Measurements from ENCODE around the gene ANKRD11.

Gene ANKRD11

GRCh38 chr16:89484923-89485679 lies 5.3 kb downstream of the ANKRD11 start:
- POLR2A ChIA-PET, result interaction anchor here (0.7 to 2.3 kb wide), 8 partner anchors 8 to 1751 kb away, joined by 3 to 10 read pairs (median 4); no protein-coding TSS in a partner anchor
- TF ChIP-seq, protein P1, sequence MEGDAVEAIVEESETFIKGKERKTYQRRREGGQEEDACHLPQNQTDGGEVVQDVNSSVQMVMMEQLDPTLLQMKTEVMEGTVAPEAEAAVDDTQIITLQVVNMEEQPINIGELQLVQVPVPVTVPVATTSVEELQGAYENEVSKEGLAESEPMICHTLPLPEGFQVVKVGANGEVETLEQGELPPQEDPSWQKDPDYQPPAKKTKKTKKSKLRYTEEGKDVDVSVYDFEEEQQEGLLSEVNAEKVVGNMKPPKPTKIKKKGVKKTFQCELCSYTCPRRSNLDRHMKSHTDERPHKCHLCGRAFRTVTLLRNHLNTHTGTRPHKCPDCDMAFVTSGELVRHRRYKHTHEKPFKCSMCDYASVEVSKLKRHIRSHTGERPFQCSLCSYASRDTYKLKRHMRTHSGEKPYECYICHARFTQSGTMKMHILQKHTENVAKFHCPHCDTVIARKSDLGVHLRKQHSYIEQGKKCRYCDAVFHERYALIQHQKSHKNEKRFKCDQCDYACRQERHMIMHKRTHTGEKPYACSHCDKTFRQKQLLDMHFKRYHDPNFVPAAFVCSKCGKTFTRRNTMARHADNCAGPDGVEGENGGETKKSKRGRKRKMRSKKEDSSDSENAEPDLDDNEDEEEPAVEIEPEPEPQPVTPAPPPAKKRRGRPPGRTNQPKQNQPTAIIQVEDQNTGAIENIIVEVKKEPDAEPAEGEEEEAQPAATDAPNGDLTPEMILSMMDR (IDR thresholded peaks at IDR 0.05; ENCODE audit: control extremely low read depth, extremely low read depth, low read depth, missing control alignments), result no peak
- no peak for DNase-seq (ENCODE audit: extremely low spot score)
- CTCF ChIA-PET, result interaction anchor here (1.0 to 1.9 kb wide), 4 partner anchors 10 to 38 kb away, joined by 3 to 5 read pairs (median 4); no protein-coding TSS in a partner anchor

DNA sequence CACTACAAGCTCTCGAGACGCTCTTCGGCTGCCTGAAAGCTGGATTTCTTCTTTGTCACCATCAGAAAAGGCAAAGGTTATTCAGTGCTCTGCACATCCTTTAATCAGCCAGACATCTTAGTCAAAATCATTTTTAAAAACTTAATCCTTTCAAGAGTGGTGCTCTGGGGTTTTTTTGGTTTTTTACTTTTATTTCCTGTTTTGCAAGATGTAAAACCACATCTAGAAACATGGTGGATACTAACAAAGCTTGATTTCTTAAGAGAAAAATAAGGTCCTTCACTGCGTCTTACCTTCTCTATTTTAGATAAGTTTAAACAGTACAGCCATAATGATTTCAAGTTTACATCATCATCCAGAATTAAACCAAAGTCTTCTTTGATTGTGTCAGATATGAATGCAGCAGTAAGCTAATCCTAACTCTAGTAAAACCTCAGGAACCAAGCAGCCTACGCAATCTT lies 6.3 kb downstream of the ANKRD11 start:
- CTCF ChIA-PET, result interaction anchor here (0.7 to 1.4 kb wide), 5 partner anchors 11 to 62 kb away, joined by 3 read pairs; no protein-coding TSS in a partner anchor
- DNase-seq (ENCODE audit: extremely low spot score), result no peak
- TF ChIP-seq, protein P1 (IDR thresholded peaks at IDR 0.05; ENCODE audit: control extremely low read depth, extremely low read depth, low read depth, missing control alignments), result no peak
- POLR2A ChIA-PET, result interaction anchor here (1.9 to 2.3 kb wide), 2 partner anchors 9 to 61 kb away, joined by 5 to 10 read pairs; no protein-coding TSS in a partner anchor

DNA sequence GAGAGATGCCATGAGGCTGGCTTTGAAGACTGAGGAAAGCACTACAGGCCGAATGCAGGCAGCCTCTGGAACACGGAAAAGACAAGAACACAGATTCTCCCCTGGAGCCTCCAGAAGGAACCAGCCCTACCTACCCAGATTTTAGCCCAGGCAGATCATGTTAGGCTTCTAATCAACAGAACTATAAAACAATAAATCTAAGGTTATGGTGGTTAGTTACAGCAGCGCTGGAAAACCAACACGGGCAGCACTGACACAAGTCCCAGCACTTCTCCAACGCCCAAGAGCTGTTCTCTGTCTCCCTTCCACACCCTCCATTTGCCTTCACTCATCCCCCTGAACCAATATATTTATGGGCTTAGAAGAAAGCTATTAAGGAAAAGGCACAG lies 7.5 kb downstream of the ANKRD11 start:
- CTCF ChIA-PET, result interaction anchor here (1.0 to 1.2 kb wide), 2 partner anchors 60 to 153 kb away, joined by 3 read pairs; no protein-coding TSS in a partner anchor
- POLR2A ChIA-PET, result interaction anchor here (0.9 to 1.2 kb wide), 2 partner anchors 9 to 10 kb away, joined by 3 to 4 read pairs; no protein-coding TSS in a partner anchor
- no peak for DNase-seq (ENCODE audit: extremely low spot score)
- TF ChIP-seq, protein P1 (IDR thresholded peaks at IDR 0.05; ENCODE audit: control extremely low read depth, extremely low read depth, low read depth, missing control alignments), result no peak

DNA sequence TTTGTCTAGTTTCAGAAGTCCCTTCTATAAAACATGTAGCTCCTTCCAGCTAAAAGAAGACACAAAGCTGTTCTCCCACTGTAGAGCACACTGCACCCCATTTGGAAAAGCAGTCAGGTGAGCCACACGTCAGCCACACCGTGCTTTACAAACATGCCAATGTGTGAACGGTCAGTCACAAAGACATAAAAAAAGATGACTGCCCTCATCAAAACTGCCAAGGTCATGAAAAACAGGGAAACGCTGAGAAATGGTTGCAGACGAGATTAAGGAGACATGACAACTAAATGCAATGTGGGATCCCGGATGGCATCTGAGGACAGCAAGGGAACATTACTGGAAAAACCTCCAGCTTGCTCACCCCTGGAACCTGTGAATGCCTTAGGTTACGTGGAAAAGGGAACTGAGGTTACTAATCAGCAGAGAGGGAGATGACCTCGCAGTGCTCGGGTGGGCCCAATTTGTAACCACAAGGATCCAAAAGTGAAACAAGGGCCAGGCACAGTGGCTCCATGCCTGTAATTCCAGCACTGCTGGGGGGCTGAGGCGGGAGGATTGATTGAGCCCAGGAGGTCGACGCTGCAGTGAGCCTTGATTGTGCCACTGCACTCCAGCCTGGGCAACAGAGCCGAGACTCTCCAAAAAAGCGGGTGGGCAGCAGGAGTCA lies 8.1 kb downstream of the ANKRD11 start:
- POLR2A ChIA-PET, result interaction anchor here (0.9 to 1.2 kb wide), 2 partner anchors 8 to 10 kb away, joined by 3 to 4 read pairs; no protein-coding TSS in a partner anchor
- TF ChIP-seq, protein P1 (IDR thresholded peaks at IDR 0.05; ENCODE audit: control extremely low read depth, extremely low read depth, low read depth, missing control alignments), result no peak
- CTCF ChIA-PET, result interaction anchor here (1.0 to 1.2 kb wide), 2 partner anchors 13 to 153 kb away, joined by 3 read pairs; no protein-coding TSS in a partner anchor
- DNase-seq (ENCODE audit: extremely low spot score), result no peak

- ChIA-PET POLR2A (no interaction called here), CTCF (interaction anchor here (1.0 kb wide), 1 partner anchor 14 kb away, joined by 3 read pairs; no protein-coding TSS in a partner anchor)
- no peak for DNase-seq (ENCODE audit: extremely low spot score)
- TF ChIP-seq, protein P1 (IDR thresholded peaks at IDR 0.05; ENCODE audit: control extremely low read depth, extremely low read depth, low read depth, missing control alignments), result no peak
These were observed 8.9 kb downstream of the ANKRD11 start for GRCh38 chr16:89481356-89481955.
